GM18526 (cell line): ENCODE measurements around the gene OLFML2A.

ENCODE experiments used
- POLR2A ChIP-seq: IDR thresholded peaks from 3 replicates; pipeline ENCODE4 v1.6.1; 2011; ENCODE audit not compliant: insufficient read length; ENCODE audit errors: extremely low read depth

Gene OLFML2A

DNA sequence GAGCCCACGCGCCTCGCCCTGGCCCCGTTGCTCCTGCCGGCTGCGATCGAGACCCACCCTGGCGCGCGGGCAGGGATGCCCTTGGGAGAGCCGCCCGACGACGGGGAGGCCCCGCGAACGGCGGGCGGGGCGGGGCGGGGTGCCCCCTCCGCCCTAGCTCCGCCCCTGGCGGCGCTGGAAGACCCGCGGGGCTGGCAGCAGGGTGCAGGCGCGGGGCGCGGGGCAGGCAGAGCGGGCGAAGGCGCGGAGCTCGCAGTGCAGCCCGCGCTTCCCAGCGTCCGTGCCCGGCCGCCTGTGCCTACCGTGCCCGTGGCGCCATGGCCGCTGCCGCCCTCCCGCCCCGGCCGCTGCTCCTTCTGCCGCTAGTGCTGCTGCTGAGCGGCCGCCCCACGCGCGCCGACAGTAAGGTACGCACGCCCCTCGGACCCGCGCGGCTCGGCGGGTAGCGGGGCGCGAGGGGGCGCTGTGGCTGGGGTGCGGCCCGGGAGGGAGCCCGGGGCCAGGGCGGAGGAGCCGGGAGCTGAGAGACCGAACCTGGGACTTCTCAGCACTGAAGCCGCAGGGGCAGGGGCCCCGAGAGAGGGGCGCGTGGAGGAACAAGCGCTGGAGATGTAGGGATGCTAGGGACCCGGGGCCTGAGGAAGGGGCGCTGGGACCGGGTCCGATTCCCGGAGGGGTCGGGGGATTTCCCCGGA, at the start of gene OLFML2A:
TSS of gene OLFML2A (plus strand) at position 180 of the 695 bp plus-strand sequence. CDS start at position 318, 138 bp downstream.
- TF ChIP-seq POLR2A: no peak

DNA sequence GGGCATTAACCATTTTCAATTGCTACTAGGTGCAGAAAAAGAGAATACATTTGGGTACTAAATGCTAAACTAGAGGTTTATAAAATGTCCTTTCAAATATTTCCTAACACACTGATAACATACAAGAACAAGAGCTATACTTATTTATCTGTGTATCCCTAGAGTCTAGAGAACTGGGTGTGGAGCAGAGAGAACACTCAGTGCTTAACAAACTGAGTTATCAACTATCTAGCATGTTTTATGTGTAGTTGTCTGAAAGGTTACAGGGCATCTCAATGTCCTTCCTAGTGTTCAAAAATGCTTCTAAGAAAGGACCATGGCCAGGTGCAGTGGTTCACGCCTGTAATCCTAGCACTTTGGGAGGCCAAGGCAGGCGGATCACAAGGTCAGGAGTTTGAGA, 46.2 kb upstream of the OLFML2A start:
- TF ChIP-seq POLR2A: no peak

GRCh38 chr9:124733964-124734740, 42.8 kb upstream of the OLFML2A start:
- no peak for TF ChIP-seq POLR2A

GRCh38 chr9:124735121-124735520, 41.8 kb upstream of the OLFML2A start:
- no peak for TF ChIP-seq POLR2A

DNA sequence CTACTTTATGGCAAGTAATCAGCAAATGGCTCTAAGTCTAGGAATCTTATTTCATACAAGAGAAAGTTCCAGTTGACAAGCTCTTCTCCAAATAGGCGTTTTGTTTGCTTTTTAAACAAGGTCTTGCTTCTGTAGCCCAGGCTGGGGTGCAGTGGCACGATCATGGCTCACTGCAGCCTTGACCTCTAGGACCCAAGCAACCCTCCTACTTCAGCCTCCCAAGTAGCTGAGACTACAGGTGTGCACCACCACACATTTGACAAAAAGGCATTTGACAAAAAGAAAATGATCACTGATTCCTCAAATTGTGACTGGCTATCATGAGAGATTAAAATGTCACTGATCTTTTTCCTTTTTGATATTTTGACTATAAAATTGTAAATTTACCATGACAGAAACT, 37.6 kb upstream of the OLFML2A start:
- no peak for TF ChIP-seq POLR2A

- no peak for TF ChIP-seq POLR2A
Measured at GRCh38 chr9:124741149-124741548, 35.8 kb upstream of the OLFML2A start.

- no peak for TF ChIP-seq POLR2A
Measured at GRCh38 chr9:124741662-124742061, 35.3 kb upstream of the OLFML2A start.

GRCh38 chr9:124742940-124743339, 34.0 kb upstream of the OLFML2A start:
- TF ChIP-seq POLR2A: no peak

GRCh38 chr9:124743686-124744348, 33.1 kb upstream of the OLFML2A start:
- TF ChIP-seq POLR2A: no peak

DNA sequence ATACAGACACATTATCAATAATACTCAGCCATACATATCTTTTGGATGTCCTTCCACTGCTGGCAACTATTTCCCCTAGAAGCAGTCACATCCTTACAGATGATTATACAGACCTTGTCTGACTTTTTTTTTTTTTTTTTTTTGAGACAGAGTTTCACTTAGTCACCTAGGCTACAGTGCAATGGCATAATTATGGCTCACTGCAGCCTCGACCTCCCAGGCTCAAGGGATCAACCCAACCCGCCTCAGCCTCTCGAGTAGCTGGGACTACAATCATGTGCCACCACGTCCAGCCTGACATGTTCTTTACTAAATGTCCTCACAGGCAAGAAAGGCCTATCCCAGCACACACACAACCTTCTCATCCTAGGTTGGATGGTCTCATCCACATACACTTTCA, 29.9 kb upstream of the OLFML2A start:
- TF ChIP-seq POLR2A: no peak

DNA sequence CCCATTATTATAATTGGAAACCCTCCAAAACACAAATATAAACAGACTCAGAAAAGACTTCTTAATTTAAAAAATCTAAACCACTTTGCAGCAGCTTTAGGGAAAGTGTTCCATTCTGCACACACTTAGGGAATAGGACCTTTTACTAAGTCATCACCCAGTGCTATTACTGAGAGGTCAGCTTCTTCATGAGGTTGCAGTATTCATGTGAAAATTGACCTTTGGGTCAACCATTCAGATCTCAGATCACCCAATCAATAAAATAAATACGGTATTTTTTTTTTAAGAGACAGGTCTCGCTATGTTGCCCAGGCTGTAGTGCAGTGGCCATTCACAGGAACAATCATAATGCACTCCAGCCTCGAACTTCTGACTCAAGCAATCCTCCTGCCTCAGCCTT, 27.6 kb upstream of the OLFML2A start:
- no peak for TF ChIP-seq POLR2A

- no peak for TF ChIP-seq POLR2A
Measured at GRCh38 chr9:124749781-124750180, 27.2 kb upstream of the OLFML2A start.

DNA sequence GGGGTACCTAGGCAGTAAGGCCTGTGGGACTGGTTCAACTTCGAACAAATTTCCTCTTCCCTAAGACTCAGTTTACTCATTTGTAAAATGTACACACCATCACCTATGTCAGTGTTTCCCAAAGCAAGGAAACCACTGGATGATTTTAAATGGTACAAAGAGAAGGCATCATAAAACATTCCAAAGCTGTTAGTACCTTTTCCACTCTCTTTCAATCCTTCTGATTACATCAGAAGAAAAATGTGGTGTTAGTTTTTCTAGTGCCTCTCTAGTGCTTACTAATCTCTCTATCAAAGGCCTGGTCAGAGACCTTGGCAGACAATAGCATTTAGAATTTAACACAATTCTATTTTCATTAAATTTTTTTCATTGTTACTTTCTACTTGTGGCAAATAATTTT, 24.0 kb upstream of the OLFML2A start:
- TF ChIP-seq POLR2A: no peak

GRCh38 chr9:124754289-124754688, 22.6 kb upstream of the OLFML2A start:
- TF ChIP-seq POLR2A: no peak

GRCh38 chr9:124755061-124755460, 21.9 kb upstream of the OLFML2A start:
- TF ChIP-seq POLR2A: no peak

DNA sequence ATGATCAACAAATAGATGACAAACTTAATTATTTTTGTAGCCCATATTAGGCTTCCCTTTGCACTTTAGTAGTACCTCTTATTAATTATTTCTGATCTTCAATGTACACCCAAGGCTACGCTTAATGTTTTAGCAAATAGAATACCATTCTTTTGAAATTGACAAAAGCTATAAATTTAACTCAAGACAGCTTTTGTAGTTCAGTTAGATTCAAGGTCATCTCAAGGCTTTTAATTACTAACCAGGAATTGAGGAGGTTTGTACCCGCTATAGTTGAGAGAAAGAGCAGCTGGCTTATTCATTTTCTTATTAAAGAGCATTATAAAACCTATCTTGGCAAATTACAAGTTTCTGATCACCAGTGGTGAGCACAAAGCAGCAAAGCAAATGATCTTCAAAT, 20.9 kb upstream of the OLFML2A start:
- TF ChIP-seq POLR2A: no peak
